DOHH2 (cell line): ENCODE results near the gene TRIM41.

ENCODE experiments used
- H3F3A ChIP-seq: fragments of 200-600 bp; sonication (generic), shearing (Covaris generic); 2 replicates; pipeline ENCODE4 v1.6.0; 2016; ENCODE audit warnings: antibody characterized with exemption, mild to moderate bottlenecking; ENCODE audit not compliant: control insufficient read depth, insufficient read depth
- H3K27ac ChIP-seq: fragments of 200-600 bp; sonication (generic); 2 replicates; pipeline ENCODE4 v1.5.1; 2014; ENCODE audit warnings: low read depth, mild to moderate bottlenecking, low read length, moderate library complexity
- H3K27me3 ChIP-seq: fragments of 200-600 bp; sonication (generic); 2 replicates; pipeline ENCODE4 v1.6.1; 2014; ENCODE audit warnings: mild to moderate bottlenecking, low read length, mixed read lengths; ENCODE audit not compliant: control insufficient read depth
- H3K36me3 ChIP-seq: fragments of 200-600 bp; sonication (generic); 2 replicates; pipeline ENCODE4 v1.6.1; 2014; ENCODE audit warnings: mild to moderate bottlenecking, low read length, moderate library complexity, mixed read lengths; ENCODE audit not compliant: control insufficient read depth
- H3K4me1 ChIP-seq: fragments of 200-600 bp; sonication (generic); 2 replicates; pipeline ENCODE4 v1.6.1; 2014; ENCODE audit warnings: mild to moderate bottlenecking, low read length, mixed read lengths; ENCODE audit not compliant: control insufficient read depth
- H3K4me2 ChIP-seq: fragments of 200-600 bp; sonication (generic); 2 replicates; pipeline ENCODE4 v1.6.0; 2014; ENCODE audit warnings: mild to moderate bottlenecking, low read length, moderate library complexity
- H3K4me3 ChIP-seq: fragments of 200-600 bp; sonication (generic); 2 replicates; pipeline ENCODE4 v1.5.1; 2014; ENCODE audit warnings: mild to moderate bottlenecking, low read length, mixed read lengths
- H3K79me2 ChIP-seq: fragments of 200-600 bp; sonication (generic); 2 replicates; pipeline ENCODE4 v1.6.1; 2014; ENCODE audit warnings: mild to moderate bottlenecking, low read length, mixed read lengths; ENCODE audit not compliant: control insufficient read depth
- H3K9me2 ChIP-seq: fragments of 200-600 bp; sonication (generic); replicated peaks from 2 replicates; pipeline ENCODE4 v1.6.1; 2014; ENCODE audit warnings: mild to moderate bottlenecking, low read length, mixed read lengths; ENCODE audit not compliant: control insufficient read depth
- H3K9me3 ChIP-seq: fragments of 200-600 bp; sonication (generic); 2 replicates; pipeline ENCODE4 v1.6.1; 2014; ENCODE audit warnings: antibody characterized with exemption, low read length, mixed read lengths; ENCODE audit not compliant: control insufficient read depth, insufficient read depth
- H4K20me1 ChIP-seq: fragments of 200-600 bp; sonication (generic); 2 replicates; pipeline ENCODE4 v1.6.0; 2014; ENCODE audit warnings: low read depth, mild to moderate bottlenecking, antibody characterized with exemption, low read length, moderate library complexity; ENCODE audit not compliant: control insufficient read depth, insufficient read depth
- CTCF ChIP-seq: fragments of 200-600 bp; sonication (generic); IDR thresholded peaks from one replicate; pipeline ENCODE4 v1.5.1; 2014; ENCODE audit warnings: antibody characterized with exemption, mild to moderate bottlenecking, low read depth, low read length; ENCODE audit not compliant: poor library complexity, severe bottlenecking
- EZH2phosphoT487 ChIP-seq: fragments of 200-600 bp; sonication (generic); IDR thresholded peaks from 2 replicates; pipeline ENCODE4 v1.6.1; 2017; ENCODE audit warnings: borderline replicate concordance, mild to moderate bottlenecking, antibody characterized with exemption, low read length, moderate library complexity, mixed read lengths

TRIM41 gene

GRCh38 chr5:181237729-181238385 is 14.8 kb downstream of the TRIM41 start:
- Histone ChIP-seq H3K36me3 (peaks cover 95% of the 10 kb centered on the region), H3K9me2 (no peaks in the 10 kb centered on the region), H3K79me2 (peaks cover 44% of the 10 kb centered on the region), H3K9me3 (no peaks in the 10 kb centered on the region), H3K4me1 (peaks cover 17% of the 10 kb centered on the region), H3K4me3 (no peak overlapping the region), H4K20me1 (peaks cover 34% of the 10 kb centered on the region), H3K27ac (no peak overlapping the region), H3K27me3 (no peaks in the 10 kb centered on the region), H3K4me2 (no peak overlapping the region), H3F3A (peaks cover 81% of the 10 kb centered on the region)
- TF ChIP-seq EZH2phosphoT487 (no peak), CTCF (no peak)

GRCh38 chr5:181239062-181239663 is 16.1 kb downstream of the TRIM41 start:
- Histone ChIP-seq H4K20me1 (peaks cover 36% of the 10 kb centered on the region), H3K79me2 (peaks cover 55% of the 10 kb centered on the region), H3K9me3 (no peaks in the 10 kb centered on the region), H3K36me3 (peaks cover 93% of the 10 kb centered on the region), H3F3A (peaks cover 76% of the 10 kb centered on the region), H3K27me3 (no peaks in the 10 kb centered on the region), H3K9me2 (no peaks in the 10 kb centered on the region), H3K4me2 (no peak overlapping the region), H3K4me3 (no peak overlapping the region), H3K4me1 (peaks cover 17% of the 10 kb centered on the region), H3K27ac (no peak overlapping the region)
- TF ChIP-seq EZH2phosphoT487: no peak
- no peak for TF ChIP-seq CTCF

- peaks cover 75% of the 10 kb centered on the region for H3K36me3 ChIP-seq
- TF ChIP-seq EZH2phosphoT487: no peak
- no peak for TF ChIP-seq CTCF
- H3F3A ChIP-seq: peaks cover 71% of the 10 kb centered on the region
- peaks cover 36% of the 10 kb centered on the region for H4K20me1 ChIP-seq
- H3K79me2 ChIP-seq: peaks cover 74% of the 10 kb centered on the region
- peak overlapping the region; percentile 90 for H3K27ac ChIP-seq
- H3K4me2 ChIP-seq: peak overlapping the region; percentile 92
- peaks cover 29% of the 10 kb centered on the region for H3K4me1 ChIP-seq
- H3K9me3 ChIP-seq: no peaks in the 10 kb centered on the region
- H3K4me3 ChIP-seq: peak overlapping the region; percentile 87
- H3K27me3 ChIP-seq: no peaks in the 10 kb centered on the region
- no peaks in the 10 kb centered on the region for H3K9me2 ChIP-seq
Observed at GRCh38 chr5:181241393-181241975, 18.4 kb downstream of the TRIM41 start.
